Hematopoietic multipotent progenitor cell treated with erythropoietin and hydrocortisone succinate and interleukin-3 and kit ligand, for 4 days (in vitro differentiated cells): ENCODE data around the gene SMPD3.
A peak's percentile ranks its signal among the peaks of the same experiment; 100 is the strongest.

ENCODE experiments used
- DNase-seq: peaks from one replicate; pipeline ENCODE4 v3.0.0-alpha.2; 2015

SMPD3 gene

GRCh38 chr16:68379472-68380347 is 68.6 kb downstream of the SMPD3 start:
- DNase-seq: peak; percentile 27

- peak; percentile 49 for DNase-seq
Observed at GRCh38 chr16:68378436-68379415, 69.6 kb downstream of the SMPD3 start.

GRCh38 chr16:68377667-68378393 is 70.5 kb downstream of the SMPD3 start:
- DNase-seq: no peak

DNA sequence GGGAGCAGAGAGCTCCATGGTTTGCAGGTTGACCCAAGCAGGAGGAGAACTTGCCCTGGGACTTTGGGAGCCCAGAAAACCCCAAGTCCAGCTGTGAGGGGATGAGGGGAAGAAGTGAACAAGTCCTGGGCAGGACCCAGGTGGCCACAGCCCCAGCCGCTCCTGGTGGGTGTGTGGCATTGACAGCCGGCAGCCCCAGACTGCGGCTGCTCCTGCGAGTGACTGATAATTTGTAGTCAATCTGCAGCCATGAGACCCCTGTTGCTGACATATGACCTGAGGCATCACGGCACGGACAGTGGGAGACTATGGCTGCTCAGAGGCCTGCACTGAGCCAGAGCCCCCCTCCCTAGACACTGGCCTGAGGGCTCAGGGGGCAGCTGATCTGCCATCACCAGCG is 71.1 kb downstream of the SMPD3 start:
- DNase-seq: no peak

GRCh38 chr16:68376590-68376989 is 71.7 kb downstream of the SMPD3 start:
- no peak for DNase-seq

DNA sequence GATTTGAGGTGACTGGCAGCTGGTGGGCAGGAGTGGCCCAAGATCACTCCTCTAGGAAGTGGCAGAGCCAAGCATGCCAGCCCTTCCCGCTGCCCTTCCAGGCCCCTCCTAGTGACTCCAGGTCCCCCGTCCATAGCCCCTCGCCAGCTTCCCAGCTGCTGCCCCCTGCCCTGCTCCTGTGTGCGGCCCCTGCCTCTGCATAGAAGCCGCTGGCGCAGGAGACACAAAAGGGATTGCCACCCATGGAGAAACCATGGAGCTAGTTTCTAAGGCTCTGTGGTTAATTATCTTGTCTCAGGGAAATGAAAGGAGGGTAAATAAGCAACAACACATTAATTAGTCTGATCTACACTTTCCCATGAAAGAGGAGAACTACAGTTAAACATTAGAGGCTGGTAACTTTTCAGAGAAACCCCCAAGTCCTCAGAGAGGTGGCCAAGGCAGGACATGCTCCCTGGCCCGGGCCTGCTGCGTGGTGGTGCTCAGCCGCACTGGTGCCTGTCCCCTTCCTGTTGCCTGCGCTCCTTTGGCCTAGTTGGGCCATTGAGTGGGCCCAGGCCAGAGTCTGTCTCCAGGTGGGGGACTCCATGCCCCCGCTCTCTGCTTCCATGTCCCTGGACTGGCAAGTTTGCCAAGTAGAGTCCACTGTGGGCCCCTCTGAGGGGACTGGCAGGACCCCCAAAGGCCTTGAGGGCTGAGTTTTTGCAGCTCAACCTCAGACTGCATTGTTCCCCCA is 72.3 kb downstream of the SMPD3 start:
- DNase-seq: no peak

DNA sequence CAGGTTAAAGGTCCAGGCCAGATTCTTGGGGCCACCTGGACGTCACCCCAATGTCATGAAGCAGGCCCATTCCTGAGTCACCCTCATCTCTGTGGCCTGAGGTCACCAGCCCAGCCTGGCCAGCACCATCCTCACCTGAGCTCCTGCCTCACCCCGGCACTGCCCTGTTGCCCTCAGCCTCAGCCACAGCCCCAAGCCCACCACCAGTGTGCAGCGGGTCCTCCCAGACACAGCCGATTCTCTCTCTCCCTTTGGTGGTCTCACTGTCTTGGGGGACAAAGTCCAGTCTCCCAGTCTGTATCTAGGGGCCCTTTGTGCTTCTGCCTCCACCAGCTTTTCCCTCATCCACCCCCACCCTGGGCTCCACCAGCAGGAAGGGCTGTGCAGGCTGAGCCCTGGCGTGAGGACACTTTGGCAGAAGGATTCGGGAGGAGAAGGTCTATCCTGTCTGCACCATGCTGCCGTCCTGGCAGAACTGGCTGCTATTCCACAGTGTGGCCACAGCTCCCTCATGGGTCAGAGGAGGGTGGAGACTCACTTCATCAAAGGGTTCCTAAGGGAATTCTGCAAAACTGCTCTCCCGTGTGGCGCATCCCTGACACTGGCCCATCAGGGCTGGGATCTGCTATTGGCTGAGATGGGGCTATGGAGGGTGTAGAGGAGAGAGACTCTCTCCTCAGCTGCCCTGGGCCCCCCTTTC is 73.2 kb downstream of the SMPD3 start:
- DNase-seq: no peak

GRCh38 chr16:68374246-68374805 is 74.0 kb downstream of the SMPD3 start:
- DNase-seq: no peak

GRCh38 chr16:68373528-68374245 is 74.6 kb downstream of the SMPD3 start:
- DNase-seq: no peak

DNA sequence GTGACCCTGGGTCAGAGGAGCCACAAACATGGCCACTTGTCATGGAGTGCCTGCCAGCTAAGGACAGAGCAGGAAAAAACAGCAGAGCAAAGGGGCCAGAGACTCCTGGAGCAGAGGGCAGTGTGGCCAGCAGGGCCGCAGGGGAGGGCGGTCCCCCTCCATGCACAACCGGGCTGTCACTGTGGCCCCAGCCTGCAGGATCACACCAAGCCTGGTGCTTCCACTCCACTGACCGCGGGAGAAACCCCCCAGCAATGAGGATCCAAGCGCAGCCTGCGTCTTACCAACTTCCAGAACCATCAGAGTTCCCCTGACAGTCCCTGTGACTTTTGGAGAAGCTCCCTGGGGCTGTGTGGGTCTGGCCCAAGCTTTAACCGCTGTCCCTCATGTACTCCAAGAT is 75.5 kb downstream of the SMPD3 start:
- no peak for DNase-seq

GRCh38 chr16:68372381-68372720 is 76.0 kb downstream of the SMPD3 start:
- DNase-seq: no peak

DNA sequence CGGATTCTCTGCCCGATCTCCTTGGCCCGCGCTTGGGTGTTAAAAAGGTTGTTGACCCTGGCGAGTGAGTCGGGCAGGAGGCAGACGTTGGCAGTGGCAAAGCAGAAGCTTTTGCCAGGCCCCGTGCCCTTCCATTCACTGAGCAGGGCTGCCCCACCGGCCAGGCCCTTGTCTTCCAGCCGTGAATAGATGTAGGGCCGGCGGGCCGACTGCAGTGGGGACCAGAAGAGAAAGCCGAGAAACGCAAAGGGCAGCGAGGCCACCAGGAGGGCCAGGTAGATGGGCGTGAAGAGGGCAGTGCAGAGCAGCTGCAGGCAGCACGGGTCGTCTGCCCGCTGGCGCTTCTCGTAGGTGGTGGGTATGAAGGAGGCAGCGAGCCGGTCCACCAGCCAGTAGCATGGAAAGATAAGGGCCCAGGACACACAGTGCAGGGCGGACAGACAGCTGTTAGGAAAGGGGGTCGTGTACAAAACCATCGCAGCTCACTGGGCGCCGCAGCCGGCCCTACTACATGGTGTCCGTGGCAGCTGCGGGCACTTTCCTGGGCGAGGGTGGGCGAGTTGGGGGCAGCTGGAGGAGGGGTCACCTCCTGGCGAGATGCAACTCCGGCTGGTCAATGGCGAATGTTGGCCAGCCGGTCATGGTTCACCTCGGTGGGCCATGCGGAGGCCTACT is 76.5 kb downstream of the SMPD3 start:
- no peak for DNase-seq

DNA sequence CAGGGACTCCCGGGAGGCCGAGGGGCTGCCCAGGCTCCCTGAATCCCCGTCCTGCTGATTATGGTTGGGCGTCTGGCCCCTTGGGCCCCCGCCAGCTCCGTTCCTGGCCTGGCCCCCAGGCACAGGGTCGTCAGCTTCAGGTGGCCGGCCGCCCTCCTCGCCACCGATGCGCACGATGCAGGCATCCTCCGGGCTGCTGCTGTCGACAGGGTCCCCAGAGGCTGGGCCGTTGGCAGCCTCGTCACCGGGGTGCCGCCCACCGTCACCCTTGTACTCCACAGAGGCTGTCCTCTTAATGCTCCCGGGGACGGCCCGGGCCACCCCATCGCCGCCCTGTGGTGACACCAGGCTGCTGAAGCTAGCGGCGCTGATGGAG is 77.0 kb downstream of the SMPD3 start:
- no peak for DNase-seq

GRCh38 chr16:68370581-68371275 is 77.6 kb downstream of the SMPD3 start:
- no peak for DNase-seq

DNA sequence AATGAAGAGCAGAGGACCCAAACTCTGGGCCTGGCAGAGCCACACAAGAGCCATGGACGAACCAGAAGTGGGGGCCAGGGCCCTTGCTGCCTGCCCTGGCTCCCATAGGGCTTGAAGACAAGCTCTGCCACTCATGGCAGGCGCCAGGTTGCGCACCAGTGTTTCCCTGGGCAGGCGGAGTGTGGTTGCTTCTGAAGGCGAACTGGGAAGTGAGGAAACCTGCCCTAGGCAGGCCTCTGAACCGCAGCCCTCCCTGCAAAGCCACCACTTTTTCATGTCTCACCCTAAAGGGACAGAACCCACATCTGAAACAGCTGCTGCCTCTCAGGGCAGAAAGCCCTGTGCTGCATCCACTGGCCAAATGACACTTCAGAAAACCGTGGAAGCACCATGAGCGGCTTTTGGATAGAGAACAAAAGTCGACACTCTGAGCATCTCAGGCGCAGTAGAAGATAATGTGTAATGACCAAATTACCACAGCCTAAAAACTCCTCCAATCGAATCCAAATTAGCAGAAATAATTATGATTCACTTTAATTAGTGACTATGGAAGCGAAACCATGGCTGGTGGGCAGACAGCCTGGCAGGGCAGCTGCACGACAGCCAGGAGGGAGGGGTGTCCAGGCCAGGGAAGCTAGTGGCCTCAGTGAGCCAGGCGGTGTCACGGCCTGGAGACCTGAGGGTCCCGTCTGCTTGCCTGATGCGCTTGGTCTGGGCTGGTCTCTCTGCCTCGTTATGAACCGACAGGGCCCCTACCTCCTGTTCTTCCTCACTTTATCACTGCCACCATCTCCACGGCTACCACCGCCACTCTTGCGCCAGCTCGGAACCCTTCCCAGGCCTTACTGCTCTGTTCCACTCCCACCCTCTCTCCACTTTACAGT is 78.4 kb downstream of the SMPD3 start:
- peak; percentile 86 for DNase-seq

DNA sequence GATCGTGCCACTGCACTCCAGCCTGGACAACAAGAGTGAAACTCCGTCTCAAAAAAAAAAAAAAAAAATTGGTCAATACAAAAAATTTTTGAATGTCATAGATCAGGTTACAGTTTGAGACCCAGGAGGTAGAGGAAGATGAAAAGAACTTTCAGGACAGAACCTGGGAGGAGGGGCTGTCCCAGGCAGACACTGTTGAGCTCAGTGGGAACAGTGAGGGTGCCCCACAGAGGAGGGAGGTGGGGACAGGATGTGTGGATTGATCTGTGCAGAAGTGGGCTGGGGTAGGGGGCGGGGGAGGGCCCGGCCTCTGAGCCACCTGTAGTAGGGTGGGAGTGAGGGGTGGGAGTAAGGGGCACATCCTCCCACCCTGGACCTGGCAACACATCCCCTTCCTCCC is 79.1 kb downstream of the SMPD3 start:
- DNase-seq: no peak

DNA sequence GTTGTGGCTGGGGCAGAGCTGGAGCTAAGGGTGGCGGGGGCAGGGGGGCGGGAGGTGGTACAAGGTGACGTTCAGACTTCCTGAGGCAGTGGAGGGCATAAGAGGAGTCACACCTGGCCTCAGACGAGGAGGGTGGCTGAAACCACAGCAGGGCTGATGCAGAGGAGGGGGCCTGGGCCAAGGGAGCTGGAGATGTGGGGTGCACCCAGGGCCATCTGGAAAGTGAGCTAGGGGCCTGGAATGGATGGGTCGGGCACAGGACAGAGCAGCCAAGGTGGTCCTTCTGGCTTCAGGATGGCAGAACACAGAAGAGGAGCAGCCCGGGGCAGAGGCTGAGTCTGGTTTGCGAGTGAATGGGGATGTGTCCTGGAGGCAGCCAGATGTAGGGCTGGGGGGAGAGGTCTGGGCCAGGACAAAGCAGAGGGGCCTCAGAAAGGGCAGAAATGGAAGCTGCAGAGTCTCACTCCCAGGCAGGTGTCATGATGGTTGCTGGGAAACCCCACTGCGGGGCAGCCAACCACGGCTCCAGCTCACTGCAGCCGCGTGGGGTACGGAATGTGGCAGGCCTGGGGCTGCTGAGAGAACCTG is 79.9 kb downstream of the SMPD3 start:
- no peak for DNase-seq

- no peak for DNase-seq
Observed at GRCh38 chr16:68367891-68368290, 80.4 kb downstream of the SMPD3 start.
